ENCODE results near the gene GMEB2. TPM values are rescaled to one million over a fixed set of nuclear protein-coding genes. Genes with fewer than 3 reads are reported as not detected.

GMEB2 gene
- total RNA-seq, 4 donors from 2014 or later: 6.6 to 12.8 (median 9.2) TPM

- ATAC-seq (ENCODE audit: low FRiP score) (no peak), DNase-seq (ENCODE audit: low spot score) (no peak)
- TF ChIP-seq CTCF (IDR thresholded peaks at IDR 0.05): no peak
Observed at GRCh38 chr20:63586797-63587196, 40.1 kb downstream of the GMEB2 start.

- DNase-seq (ENCODE audit: low spot score): no peak
- no peak for TF ChIP-seq CTCF (IDR thresholded peaks at IDR 0.05)
- ATAC-seq (ENCODE audit: low FRiP score): no peak
Observed at GRCh38 chr20:63585616-63586565, 41.0 kb downstream of the GMEB2 start.

GRCh38 chr20:63582382-63583063, 44.4 kb downstream of the GMEB2 start:
- DNase-seq (ENCODE audit: low spot score): no peak
- TF ChIP-seq CTCF (IDR thresholded peaks at IDR 0.05): no peak
- no peak for ATAC-seq (ENCODE audit: low FRiP score)

DNA sequence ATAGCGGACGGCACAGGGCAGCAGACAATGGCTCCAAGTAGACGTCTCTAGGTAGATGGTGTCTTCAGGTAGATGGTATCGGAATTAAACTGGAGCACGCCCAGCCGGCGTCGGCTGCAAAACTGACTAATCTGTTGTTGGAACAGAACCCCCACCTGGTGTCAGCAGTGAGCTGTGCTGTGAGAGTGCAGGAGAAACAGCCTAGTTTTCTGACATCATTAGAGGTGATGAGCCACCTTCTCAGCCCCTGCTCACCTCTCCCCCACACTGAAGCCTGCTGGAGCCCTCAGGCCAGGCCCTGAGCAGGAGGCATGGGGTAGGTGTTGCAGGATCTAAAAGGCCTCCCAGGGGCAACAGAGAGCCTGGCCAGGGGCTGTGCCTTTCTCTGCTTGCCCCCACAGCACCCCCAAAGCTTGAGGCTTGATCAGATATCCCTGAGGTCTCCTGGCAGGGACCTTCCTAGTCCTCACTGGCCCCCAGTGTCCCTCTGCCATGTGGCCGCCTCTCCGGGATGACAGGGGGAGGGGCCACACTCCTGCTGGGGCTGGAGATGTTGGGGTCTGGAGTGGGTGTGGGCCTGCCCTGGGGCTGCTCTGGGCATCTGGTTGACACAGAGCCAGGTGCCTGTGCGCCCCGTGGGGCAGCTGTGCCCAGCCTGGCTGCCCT, 46.0 kb downstream of the GMEB2 start:
- TF ChIP-seq CTCF (IDR thresholded peaks at IDR 0.05): no peak
- DNase-seq (ENCODE audit: low spot score): no peak
- ATAC-seq (ENCODE audit: low FRiP score): peak; percentile 70

DNA sequence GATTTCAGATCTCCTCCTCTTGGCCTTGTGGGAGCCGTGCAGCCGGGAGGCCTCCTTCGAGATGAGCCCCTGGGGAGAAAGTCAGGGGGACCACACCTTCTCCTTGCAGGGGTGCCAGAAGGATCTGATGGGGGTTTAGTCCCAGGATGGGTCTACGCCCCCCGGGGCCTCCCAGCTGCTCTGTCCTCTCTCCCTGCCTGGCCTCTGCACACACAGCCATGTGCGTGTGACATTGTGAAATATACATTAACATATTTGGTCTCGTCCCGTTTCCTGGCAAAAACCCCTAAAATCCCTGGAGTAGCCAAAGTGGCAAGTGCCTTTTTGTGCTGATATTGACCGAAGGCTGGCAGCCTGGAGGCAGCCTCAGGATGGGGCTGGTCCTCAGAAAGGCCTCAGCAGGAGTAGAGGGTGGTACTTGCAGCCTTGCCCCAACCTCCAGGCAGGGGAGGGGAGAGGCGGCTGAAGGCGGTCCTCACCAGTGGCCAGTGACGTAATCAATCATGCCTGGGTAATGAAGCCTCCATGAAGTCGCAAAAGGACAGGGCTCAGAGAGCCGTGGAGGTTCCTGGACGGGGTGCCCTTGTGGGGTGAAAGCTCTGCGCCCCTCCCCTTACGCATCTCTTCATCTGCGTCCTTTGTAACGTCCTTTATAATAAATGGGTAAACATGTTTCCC, 47.7 kb downstream of the GMEB2 start:
- DNase-seq (ENCODE audit: low spot score) (no peak), ATAC-seq (ENCODE audit: low FRiP score) (no peak)
- no peak for TF ChIP-seq CTCF (IDR thresholded peaks at IDR 0.05)

DNA sequence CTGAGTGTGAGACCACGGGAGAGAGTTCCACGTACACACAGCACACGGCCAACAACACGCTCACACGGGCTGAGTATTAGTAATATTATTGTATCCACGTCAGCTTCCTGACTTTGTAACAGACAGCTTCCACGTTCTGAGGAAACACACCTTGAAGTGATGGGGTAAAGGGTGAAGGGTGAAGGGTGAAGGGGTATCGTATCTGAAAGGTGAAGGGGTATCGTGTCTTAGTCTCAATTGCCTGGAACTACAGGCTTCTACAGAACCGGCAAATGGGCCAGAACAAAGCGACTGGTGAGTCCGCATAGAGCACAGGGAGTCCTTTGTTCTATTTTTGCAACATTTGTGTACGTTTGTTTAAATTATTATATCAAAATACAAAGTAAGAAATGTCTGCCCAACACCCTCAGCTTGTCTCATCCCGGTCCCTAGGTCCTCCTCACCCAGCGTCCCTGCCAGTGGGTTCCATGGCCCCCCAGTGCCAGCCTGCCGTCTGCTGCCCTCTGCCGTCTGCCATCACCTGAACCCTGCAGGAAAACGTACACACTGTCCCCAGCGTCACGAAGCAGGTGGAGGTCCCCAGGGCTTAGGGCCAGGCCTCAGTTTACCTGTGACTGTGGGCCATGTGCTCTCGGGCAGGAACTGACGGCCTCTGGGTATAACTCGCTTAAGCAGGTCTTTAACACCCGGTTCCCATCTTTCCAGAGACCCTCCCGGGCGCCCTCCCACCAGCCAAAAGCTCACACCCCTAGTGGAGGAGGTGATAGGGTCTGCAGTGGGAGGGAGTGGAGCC, 48.5 kb downstream of the GMEB2 start:
- ATAC-seq (ENCODE audit: low FRiP score) (no peak), DNase-seq (ENCODE audit: low spot score) (no peak)
- no peak for TF ChIP-seq CTCF (IDR thresholded peaks at IDR 0.05)
